GM13977 (cell line): ENCODE measurements around the gene XAB2.

Source experiments
- DNase-seq: peaks from one replicate; pipeline ENCODE4 v3.0.0; 2012; ENCODE audit warnings: low spot score
- in situ Hi-C: fragments of 300-500 bp; cut with MboI; formaldehyde crosslinking; loops from one replicate; pipeline ENCODE4 v1.12.0; 2022; ENCODE audit warnings: low sequenced_read_pairs, low pct_unique_long_range_greater_than_20kb, mixed read lengths, inconsistent platforms; ENCODE audit not compliant: unreplicated experiment
- TF ChIP-seq, protein P1 (sequence below): IDR thresholded peaks from 2 replicates; pipeline ENCODE4 v1.5.1; 2012; ENCODE audit warnings: mild to moderate bottlenecking, control low read depth; ENCODE audit not compliant: insufficient read depth; ENCODE audit errors: extremely low read depth, missing control alignments

The XAB2 gene

GRCh38 chr19:7670790-7671189, 41.4 kb upstream of the XAB2 start:
- in situ Hi-C loops = no loop called here
- TF ChIP-seq, protein P1, sequence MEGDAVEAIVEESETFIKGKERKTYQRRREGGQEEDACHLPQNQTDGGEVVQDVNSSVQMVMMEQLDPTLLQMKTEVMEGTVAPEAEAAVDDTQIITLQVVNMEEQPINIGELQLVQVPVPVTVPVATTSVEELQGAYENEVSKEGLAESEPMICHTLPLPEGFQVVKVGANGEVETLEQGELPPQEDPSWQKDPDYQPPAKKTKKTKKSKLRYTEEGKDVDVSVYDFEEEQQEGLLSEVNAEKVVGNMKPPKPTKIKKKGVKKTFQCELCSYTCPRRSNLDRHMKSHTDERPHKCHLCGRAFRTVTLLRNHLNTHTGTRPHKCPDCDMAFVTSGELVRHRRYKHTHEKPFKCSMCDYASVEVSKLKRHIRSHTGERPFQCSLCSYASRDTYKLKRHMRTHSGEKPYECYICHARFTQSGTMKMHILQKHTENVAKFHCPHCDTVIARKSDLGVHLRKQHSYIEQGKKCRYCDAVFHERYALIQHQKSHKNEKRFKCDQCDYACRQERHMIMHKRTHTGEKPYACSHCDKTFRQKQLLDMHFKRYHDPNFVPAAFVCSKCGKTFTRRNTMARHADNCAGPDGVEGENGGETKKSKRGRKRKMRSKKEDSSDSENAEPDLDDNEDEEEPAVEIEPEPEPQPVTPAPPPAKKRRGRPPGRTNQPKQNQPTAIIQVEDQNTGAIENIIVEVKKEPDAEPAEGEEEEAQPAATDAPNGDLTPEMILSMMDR = no peak

GRCh38 chr19:7670150-7670783, 40.9 kb upstream of the XAB2 start:
- TF ChIP-seq, protein P1 = no peak
- in situ Hi-C loops = no loop called here
- peak; percentile 45 for DNase-seq

More at GRCh38 chr19:7670790-7671189, 41.4 kb upstream of the XAB2 start:
- no peak for DNase-seq

- in situ Hi-C loops = loop anchor here (10.0 kb wide), 1 partner anchor 135 kb away; no protein-coding TSS in a partner anchor
- no peak for DNase-seq
- TF ChIP-seq, protein P1 = no peak
Measured at GRCh38 chr19:7669641-7670040, 40.3 kb upstream of the XAB2 start.

DNA sequence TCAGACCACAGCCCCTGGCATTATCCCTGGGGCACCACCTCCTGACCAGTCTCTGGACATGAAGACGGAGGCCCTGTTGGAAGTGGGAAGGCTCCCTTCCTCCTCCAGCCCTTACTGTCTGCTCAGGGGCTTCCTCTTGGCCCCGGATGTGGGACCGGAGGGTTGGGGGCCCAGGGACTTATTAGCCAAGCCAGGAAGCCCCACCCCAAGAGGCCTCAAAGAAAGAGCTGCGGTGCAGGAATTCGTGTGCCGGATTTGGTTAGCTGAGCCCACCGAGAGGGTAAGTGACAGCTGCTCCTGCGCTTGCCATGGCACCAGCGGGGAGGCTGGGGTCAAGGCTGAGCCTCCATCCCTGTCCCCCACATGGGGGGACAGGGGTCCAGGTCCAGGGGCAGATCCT, 39.5 kb upstream of the XAB2 start, which contains the start of gene RETN:
Gene RETN (plus strand): TSS at position 208 of the 400 bp plus-strand sequence. CDS start 278 bp downstream, outside the sequence.
- in situ Hi-C loops = loop anchor here (10.0 kb wide), 1 partner anchor 136 kb away; no protein-coding TSS in a partner anchor
- no peak for DNase-seq
- TF ChIP-seq, protein P1 = no peak

- DNase-seq = no peak
- TF ChIP-seq, protein P1 = no peak
- in situ Hi-C loops = loop anchor here (10.0 kb wide), 1 partner anchor 140 kb away; no protein-coding TSS in a partner anchor
Measured at GRCh38 chr19:7665076-7665475, 35.7 kb upstream of the XAB2 start.

- DNase-seq = no peak
- TF ChIP-seq, protein P1 = no peak
- in situ Hi-C loops = loop anchor here (10.0 kb wide), 1 partner anchor 141 kb away; no protein-coding TSS in a partner anchor
Measured at GRCh38 chr19:7663706-7664105, 34.4 kb upstream of the XAB2 start.
